ENCODE data around the gene SRCIN1.

Gene SRCIN1

DNA sequence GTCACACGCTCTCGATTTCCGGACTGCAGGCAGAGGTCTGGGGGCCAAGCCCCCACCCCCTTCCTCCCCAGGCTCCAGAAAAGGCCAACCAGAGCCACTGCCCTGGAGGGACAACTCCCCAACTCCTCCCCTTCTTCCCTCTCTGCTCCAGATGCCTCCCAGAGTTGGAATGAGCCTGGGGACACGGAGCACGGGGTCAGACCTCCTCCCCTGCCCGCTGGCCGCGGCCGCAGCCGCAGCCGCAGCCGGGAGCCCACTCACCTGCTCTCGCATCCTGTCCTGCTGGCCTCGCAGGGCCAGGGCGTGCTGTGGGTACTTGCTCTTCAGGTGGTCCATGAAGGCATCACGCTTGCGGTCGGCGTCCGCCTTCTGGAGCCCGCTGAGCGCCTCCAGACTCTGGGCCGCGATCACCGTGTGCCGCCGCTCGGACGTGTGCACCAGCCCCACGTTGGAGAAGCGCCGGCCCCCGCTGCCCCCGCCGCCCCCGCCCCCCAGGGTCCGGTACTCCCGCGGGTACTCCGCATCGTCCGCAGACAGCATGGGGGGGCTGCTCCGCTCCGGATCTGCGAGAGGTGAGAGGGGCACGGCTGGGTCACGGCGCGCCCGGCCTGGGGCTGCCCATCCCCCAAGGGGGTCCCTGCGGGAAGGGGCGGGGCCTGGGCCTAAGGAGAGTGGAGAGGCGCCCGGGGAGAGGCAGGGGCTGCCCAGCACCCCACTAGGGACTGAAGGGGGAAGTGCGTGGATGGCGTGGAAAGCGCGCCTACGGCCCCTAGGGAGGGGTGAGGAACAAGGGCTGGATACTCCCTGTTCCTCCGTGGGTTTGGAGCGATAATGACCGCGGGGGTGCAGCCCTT lies 27.3 kb downstream of the SRCIN1 start:
- no peak for DNase-seq

GRCh38 chr17:38577645-38578173 lies 28.0 kb downstream of the SRCIN1 start:
- no peak for DNase-seq

- no peak for DNase-seq
Observed at GRCh38 chr17:38577244-38577643, 28.5 kb downstream of the SRCIN1 start.

GRCh38 chr17:38575781-38576180 lies 30.0 kb downstream of the SRCIN1 start:
- DNase-seq = no peak

GRCh38 chr17:38574712-38575111 lies 31.0 kb downstream of the SRCIN1 start:
- no peak for DNase-seq

DNA sequence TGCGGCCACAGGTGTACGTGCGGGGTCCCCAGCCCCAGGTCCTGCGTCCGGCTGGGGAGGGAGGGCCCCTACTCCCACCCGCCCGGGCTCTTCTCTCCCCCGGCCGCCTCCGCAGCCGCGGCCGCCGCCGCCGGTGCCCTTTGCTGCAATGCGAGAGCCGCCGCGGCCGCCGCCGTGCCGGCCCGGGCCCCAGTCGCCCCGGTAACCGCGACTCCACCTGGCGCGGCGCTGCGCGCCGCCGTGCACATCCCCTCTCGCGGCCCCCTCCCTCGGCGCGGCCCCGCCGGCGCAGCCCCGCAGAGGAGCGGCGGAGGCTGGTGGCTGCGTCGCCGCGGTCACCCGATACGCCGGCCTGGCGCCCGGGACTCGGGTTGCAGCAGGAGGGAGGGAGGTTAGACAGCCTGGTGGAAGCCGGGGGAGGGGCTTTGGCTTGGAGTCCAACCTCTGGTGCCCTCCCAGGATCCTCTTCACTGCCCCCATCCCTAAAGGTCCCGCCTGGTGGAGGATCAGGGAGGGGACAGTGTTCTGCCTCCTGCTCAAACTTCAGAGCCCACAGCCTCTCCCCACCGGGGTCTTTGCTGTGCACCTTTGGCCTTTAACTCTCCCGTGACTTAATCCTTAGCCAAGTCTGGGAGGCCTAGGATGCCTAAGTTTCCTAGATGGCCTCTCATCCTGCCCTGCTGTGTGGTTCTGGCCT lies 32.9 kb downstream of the SRCIN1 start:
- DNase-seq = peak; percentile 38

GRCh38 chr17:38571833-38572668 lies 33.7 kb downstream of the SRCIN1 start:
- no peak for DNase-seq

- DNase-seq = no peak
Observed at GRCh38 chr17:38569701-38570512, 35.8 kb downstream of the SRCIN1 start.

- no peak for DNase-seq
Observed at GRCh38 chr17:38568845-38569510, 36.8 kb downstream of the SRCIN1 start.

- DNase-seq = no peak
Observed at GRCh38 chr17:38568274-38568673, 37.5 kb downstream of the SRCIN1 start.

DNA sequence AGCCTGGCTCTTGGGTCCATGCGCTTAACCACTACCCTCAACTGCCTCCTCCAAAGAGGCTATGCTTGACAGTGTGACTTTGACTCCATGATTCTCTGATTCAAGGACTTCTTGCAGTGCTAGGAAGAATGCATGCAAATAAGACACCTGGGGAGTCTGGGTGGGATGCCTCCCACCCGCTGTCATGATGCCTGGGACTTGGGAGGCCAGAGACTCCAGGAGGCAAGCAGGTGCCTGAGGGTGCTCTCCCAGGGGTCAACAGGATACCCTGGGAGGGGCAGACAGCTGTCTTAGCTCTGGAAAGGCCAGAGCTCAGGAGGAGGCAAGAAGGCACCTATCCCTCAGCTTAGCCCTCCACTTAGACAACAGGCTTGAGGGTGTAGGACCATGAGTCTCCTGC lies 38.4 kb downstream of the SRCIN1 start:
- DNase-seq = no peak

GRCh38 chr17:38566666-38567031 lies 39.1 kb downstream of the SRCIN1 start:
- no peak for DNase-seq

DNA sequence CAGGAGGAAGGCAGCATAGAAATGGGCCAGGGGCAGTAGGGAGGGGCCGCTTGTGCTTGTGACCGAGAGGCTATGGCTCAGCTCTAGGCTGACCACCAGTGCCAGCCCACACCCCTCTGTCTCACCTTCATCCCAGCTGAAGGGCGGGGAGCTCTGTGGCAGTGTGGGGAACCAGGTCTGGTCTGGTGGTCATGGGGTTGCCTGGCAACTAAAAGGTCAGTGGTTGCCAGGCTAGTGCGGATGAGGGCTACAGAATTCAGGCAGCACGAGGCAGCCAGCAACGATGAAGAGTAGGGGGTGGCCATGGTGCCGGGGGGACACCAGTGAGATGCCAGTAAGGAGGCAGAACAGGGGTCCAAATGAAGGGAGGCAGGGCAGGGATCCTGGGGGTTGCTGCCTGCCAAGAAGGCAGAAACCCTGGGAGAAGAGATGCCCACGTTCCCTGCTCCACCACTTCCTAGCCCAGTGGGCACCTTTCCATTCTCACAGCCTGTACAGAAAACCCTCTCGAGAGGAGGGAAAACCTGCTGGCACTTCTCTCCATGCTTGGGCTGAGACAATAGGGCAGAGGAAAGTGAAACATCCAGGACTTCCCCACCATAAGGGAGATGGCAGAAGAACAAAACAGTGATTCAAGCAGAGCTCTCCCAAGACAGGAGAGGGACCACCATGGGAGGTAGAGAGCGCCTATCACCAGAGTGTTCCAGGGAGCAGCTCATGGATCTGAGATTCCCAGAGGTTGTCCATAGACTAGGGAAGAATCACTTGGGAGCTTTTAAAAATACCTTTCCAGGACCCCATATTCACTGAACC lies 39.7 kb downstream of the SRCIN1 start:
- DNase-seq = no peak

DNA sequence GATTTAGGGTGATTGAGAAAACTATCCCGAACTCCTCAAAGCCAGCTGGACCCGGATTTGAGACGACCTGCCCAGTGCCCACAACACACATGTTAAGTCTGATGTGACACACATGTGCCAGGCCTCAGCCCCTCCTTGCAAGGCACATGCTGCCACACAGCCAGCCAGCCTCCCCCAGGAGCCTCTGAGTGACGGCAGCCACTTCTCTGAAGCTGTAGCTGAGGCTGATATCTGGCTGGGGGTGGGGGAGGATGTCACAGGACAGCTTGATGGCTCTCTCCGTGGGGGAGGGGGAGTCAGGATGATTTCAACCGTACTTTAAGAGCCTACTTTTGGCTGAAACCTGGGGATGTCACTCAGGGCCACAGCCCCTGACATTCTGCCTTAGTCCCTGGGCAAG lies 40.9 kb downstream of the SRCIN1 start:
- no peak for DNase-seq

- no peak for DNase-seq
Observed at GRCh38 chr17:38564254-38564837, 41.4 kb downstream of the SRCIN1 start.

DNA sequence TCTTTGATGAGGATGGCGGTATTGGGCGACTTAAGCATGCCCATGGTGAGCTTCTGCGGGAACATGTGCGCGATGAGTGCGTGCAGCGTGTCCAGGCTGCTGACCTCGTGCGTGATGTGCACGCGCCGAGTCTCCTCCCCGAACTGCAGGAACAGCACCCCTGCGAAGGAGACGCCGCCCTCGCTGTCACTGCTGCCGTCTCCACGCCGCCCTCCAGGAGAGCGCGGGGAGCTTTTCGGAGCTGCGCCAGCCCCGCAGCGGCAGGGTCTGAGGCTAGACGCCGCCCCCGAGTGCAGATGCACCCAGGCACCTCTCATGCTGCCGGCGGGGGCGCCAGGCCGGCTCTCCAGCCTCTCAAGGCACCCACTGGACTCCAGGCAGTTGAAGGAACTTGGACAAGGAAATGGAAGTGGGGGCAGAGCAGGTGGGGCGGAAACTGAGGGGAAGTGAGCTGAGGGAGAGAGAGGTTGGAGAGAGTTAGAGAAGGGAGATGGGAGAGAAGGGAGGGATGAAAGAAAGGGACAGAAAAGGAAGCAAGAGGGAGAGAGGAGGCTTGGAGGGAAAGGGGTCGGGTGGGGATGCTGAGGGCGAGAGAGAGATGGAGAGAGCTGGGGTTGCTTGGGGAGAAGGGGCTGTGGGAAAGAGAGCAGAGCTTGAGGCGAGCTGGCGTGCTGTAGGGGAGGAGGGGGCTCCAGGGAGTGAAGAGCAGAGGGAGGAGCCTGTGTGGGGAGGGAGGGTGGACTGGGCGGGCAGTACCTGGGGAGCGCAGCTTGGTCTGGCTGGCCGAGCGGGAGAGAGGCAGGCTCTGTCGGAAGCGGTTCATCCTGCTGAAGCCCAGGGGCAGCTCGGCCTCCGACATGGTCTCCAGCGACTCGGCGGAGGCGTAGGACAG lies 42.1 kb downstream of the SRCIN1 start:
- DNase-seq = no peak

DNA sequence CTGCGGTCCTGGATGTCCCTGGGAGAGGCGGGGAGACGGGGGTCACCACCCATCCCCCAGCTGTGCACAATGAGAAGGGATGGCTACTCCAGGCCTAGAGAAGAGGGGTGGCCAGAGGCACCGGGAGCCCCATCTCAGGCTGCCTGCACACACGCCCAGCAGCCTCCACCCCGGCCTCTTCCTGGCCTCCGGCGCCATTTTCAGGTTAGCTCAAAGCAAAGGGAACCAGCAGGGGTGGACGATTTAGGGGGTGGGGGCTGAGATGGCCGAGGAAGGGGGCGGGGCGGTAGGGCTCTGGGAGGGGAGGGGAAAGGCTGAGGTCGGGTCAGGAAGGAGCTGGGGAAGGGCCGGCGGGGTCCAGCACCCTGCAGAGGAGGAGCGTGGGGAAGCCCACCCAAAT lies 42.8 kb downstream of the SRCIN1 start:
- DNase-seq = no peak

GRCh38 chr17:38562215-38562569 lies 43.6 kb downstream of the SRCIN1 start:
- no peak for DNase-seq

GRCh38 chr17:38561416-38562214 lies 44.1 kb downstream of the SRCIN1 start:
- no peak for DNase-seq

Data from NCI-H748 treated with DMSO at 0.1 percent for 48 hours (cell line).